Cardiac muscle cell (in vitro differentiated cells and primary cell): Measurements from ENCODE around the gene COL2A1. TPM values are rescaled to one million over a fixed set of nuclear protein-coding genes. Genes with fewer than 3 reads are reported as not detected.
A peak's percentile ranks its signal among the peaks of the same experiment; 100 is the strongest.

Experiments
- DNase-seq, 2 donors: peaks; one replicate each; pipeline versions ENCODE4 v3.0.0 to v3.0.0-alpha.2; 2010 to 2017; ENCODE audit warnings: low read depth in 1 of 2, low spot score in 1 of 2
- H3K27ac ChIP-seq: fragments of 200-600 bp; sonication (generic); 2 replicates; pipeline ENCODE4 v1.5.1; 2016
- H3K27me3 ChIP-seq: fragments of 200-600 bp; sonication (generic); 2 replicates; pipeline ENCODE4 v1.6.0; 2016; ENCODE audit warnings: control low read depth
- H3K36me3 ChIP-seq: fragments of 200-600 bp; sonication (generic); 2 replicates; pipeline ENCODE4 v1.5.1; 2016; ENCODE audit warnings: control low read depth
- H3K4me1 ChIP-seq: fragments of 200-600 bp; sonication (generic); 2 replicates; pipeline ENCODE4 v1.8.1; 2017; ENCODE audit warnings: low read depth, mild to moderate bottlenecking, mixed run types
- H3K4me3 ChIP-seq: fragments of 200-600 bp; sonication (generic); 2 replicates; pipeline ENCODE4 v1.5.1; 2016; ENCODE audit warnings: mild to moderate bottlenecking
- H3K9me3 ChIP-seq: fragments of 200-600 bp; sonication (generic); 2 replicates; pipeline ENCODE4 v1.5.1; 2017; ENCODE audit warnings: low read depth, mild to moderate bottlenecking, control low read depth
- CTCF ChIP-seq: IDR thresholded peaks from 2 replicates; pipeline ENCODE4 v1.5.1; 2012; ENCODE audit warnings: low read depth, mild to moderate bottlenecking, low read length
- polyA plus RNA-seq: library from polyadenylated mRNA; unstranded; fragments of >200 nt; fragmentation: Nextera tagmentation; extraction: Ambion mirVana; gene quantifications from 2 replicates; pipeline ENCODE4 v1.2.1, GENCODE V29; 2016
- total RNA-seq: library from RNA; depleted of rRNA; stranded (reverse); fragments of >200 nt; gene quantifications from 2 replicates; pipeline ENCODE4 v1.2.3, GENCODE V29; 2016

The COL2A1 gene
- total RNA-seq (469 and 596 TPM in 2 replicates), polyA plus RNA-seq (261 and 278 TPM in 2 replicates)

- DNase-seq, result peak; percentile 14 to 78
- peak within 1 kb of the TSS; percentile 68 for H3K27ac ChIP-seq
- H3K36me3 ChIP-seq, result no peaks in the 10 kb centered on the region
- H3K4me3 ChIP-seq, result peak within 1 kb of the TSS; percentile 35
- no peaks in the 10 kb centered on the region for H3K9me3 ChIP-seq
- peaks cover 29% of the 10 kb centered on the region for H3K4me1 ChIP-seq
- TF ChIP-seq CTCF, result no peak
- H3K27me3 ChIP-seq, result peaks cover 42% of the 10 kb centered on the region
Measured at GRCh38 chr12:48004053-48004941, at the start of gene COL2A1. TSS of gene COL2A1 (minus strand) at chr12:48004476. CDS start at chr12:48004321, 155 bp downstream.

GRCh38 chr12:48053883-48054282 lies 49.6 kb upstream of the COL2A1 start:
- no peaks in the 10 kb centered on the region for H3K9me3 ChIP-seq
- H3K4me3 ChIP-seq, result no peak overlapping the region
- no peaks in the 10 kb centered on the region for H3K27me3 ChIP-seq
- no peak for DNase-seq
- no peaks in the 10 kb centered on the region for H3K4me1 ChIP-seq
- H3K27ac ChIP-seq, result no peak overlapping the region
- peaks cover 8% of the 10 kb centered on the region for H3K36me3 ChIP-seq
- TF ChIP-seq CTCF, result no peak

GRCh38 chr12:48053122-48053521 lies 48.8 kb upstream of the COL2A1 start:
- no peak overlapping the region for H3K4me3 ChIP-seq
- H3K9me3 ChIP-seq, result no peaks in the 10 kb centered on the region
- DNase-seq, result no peak

GRCh38 chr12:48051681-48052080 lies 47.4 kb upstream of the COL2A1 start:
- H3K9me3 ChIP-seq, result no peaks in the 10 kb centered on the region
- peaks cover 22% of the 10 kb centered on the region for H3K36me3 ChIP-seq
- H3K4me1 ChIP-seq, result no peaks in the 10 kb centered on the region
- H3K27me3 ChIP-seq, result no peaks in the 10 kb centered on the region
- no peak overlapping the region for H3K27ac ChIP-seq
- no peak overlapping the region for H3K4me3 ChIP-seq
- no peak for TF ChIP-seq CTCF
- no peak for DNase-seq

More at GRCh38 chr12:48053122-48053521, 48.8 kb upstream of the COL2A1 start:
- no peak for TF ChIP-seq CTCF
- H3K4me1 ChIP-seq, result no peaks in the 10 kb centered on the region
- H3K27ac ChIP-seq, result no peak overlapping the region
- H3K36me3 ChIP-seq, result peaks cover 10% of the 10 kb centered on the region
- H3K27me3 ChIP-seq, result no peaks in the 10 kb centered on the region

- Histone ChIP-seq H3K36me3 (peaks cover 28% of the 10 kb centered on the region), H3K27ac (no peak overlapping the region)
- TF ChIP-seq CTCF, result no peak
Measured at GRCh38 chr12:48050174-48050573, 45.9 kb upstream of the COL2A1 start.

More at GRCh38 chr12:48050174-48050573, 45.9 kb upstream of the COL2A1 start:
- no peaks in the 10 kb centered on the region for H3K9me3 ChIP-seq
- DNase-seq, result no peak
- no peaks in the 10 kb centered on the region for H3K27me3 ChIP-seq
- H3K4me1 ChIP-seq, result no peaks in the 10 kb centered on the region
- H3K4me3 ChIP-seq, result no peak overlapping the region
